ENCODE data around the gene RPS6KB1.

DNA sequence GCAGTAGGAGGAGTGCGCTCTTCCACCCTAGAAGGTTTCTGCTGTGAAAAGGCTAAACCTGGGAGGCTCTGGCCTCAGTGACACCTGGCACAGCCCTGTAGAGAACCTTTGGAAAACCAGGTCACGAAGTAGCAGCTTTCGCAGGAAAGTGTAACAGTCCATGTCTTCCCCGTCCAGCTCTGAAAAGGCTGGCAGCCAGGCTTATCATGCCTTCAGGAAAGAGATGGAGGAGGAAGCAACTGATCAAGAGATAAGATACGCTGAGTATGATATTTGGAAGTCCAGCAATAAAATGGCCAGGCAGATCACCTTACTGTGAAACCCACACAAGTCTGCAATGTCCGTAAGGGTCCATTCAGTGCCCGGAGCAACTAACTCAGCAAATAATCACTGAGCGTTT is 22.4 kb upstream of the RPS6KB1 start:
- TF ChIP-seq CTCF (IDR thresholded peaks at IDR 0.05; ENCODE audit: low read depth, low read length, poor library complexity, severe bottlenecking) (no peak), EZH2phosphoT487 (IDR thresholded peaks at IDR 0.05; ENCODE audit: borderline replicate concordance, low read length) (no peak)

Data from DOHH2 (cell line).